Measurements from ENCODE around the gene ARFGAP1. TPM values are rescaled to one million over a fixed set of nuclear protein-coding genes. Genes with fewer than 3 reads are reported as not detected.

Gene ARFGAP1
- 10 to 100 TPM; 80.6 to 85.3 TPM for total RNA-seq

DNA sequence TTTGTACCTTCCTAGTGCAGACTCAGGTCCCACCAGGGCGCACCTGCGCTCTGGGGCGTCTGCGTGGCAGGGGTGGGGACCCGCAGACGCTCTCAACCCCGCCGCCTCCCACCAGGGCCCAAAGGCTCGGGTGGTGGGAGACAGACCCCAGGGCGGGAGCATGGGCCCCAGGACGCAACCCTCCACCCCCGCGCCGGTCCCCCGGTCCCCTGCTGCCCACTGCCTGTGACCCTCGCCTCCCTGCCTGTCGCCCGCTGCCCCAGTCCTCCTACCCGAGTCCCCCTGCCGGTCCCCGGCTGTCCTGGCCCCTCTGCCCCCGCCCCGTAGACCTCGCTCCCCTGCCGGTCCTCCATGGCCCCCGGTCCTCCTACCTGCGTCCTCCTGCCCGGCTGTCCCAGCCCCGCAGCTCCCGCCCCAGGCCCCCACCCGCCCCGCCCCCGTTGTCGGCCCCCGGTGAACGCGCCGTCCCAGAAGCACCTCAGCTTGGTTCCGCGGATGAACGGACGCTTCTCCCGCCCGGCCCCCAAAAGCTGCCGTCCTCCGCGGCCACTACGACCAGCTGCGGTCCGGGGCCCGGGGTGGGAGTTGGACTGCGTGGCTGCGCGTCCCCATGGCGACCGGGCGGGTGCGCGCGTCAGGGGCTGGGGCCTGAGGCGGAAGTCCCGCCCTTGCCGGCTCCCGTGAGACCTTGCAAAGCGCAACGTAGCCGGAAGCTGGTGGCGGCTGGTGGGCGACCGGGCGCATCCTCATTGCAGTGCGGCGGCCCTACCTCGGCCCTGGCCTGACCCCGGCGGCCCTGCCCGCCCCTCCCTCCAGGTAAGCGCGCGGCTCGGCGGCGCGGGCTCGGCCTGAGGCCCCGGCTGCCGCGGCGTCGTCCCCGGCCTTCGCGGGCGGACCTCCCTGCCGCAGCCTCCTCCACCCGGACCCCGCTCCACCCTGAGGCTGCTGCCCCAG, at the start of gene ARFGAP1:
TSS of gene ARFGAP1 (plus strand) at position 709 of the 954 bp plus-strand sequence. CDS start 2,768 bp downstream, outside the sequence.

DNA sequence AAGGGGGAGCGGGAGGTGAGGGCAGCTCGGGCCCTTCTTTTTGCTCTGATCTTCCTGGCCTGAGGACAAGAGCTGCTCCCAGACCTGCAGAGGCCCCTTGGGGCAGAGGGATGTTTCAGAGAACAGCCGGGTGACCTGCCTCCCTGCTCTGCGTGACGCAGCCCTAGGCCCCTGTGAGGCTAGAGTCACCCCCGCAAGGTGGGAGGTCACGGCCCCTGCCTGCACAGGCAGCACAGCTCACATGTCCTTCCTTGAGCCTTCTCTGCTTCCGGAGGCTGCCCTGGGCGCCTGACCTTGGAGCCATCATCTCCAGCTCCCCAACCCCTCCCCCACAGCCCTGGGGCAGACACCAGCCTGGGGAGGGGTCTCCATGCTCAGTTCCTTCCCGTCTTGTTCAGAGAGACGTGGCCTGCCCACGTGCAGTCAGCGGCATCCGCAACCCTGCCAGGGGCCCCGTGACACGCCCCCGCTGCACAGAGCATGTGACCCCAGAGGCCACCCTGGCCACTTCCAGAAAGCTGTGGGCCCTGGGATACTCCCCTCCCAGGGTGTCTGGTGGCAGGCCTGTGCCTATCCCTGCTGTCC, 37.1 kb upstream of the ARFGAP1 start, which contains the start of gene BIRC7:
TSS of gene BIRC7 (plus strand) at position 507 of the 585 bp plus-strand sequence. CDS start 192 bp downstream, outside the sequence.

DNA sequence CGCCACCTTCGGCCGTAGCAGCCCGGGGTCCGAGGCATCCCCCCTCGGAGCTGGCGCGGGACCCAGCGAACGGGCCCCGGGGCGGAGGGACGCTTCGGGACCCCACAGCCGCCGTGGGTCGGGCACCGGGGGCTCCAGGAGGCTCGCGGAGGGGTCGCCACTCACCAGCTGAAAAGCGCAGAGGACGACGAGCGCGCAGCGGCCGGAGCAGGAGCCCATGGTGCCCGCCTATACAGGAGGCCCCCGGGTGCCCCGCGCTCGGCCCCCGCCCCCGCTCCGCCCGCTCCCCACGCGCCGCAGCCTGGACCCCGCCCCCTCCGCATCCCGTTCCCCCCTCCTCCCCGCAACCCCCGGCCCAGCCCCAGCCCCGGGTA, 18.4 kb upstream of the ARFGAP1 start, which contains the start of gene NKAIN4:
TSS of gene NKAIN4 (minus strand) at position 232 of the 374 bp plus-strand sequence. CDS start at position 219, 13 bp downstream.

DNA sequence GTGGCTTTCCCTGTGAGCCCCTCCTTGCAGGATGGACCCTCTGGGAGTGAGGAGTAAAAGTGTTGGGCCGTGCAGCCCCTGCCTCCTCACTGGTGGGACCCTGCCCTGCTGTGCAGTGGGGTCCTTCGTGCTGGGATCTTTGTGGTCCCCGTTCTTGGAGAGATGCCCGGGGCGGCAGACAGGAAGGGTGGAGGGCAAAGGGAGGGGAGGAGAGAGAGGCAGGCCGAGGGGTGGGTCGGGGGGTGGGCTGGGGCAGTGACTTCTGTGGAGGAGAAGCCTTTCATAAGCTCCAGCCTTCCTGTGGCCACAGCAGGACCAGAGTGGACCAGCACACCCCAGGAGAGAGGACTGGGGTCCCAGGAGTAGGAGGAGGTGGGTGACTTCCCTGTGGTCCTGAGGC, 20.3 kb downstream of the ARFGAP1 start, which contains the start of gene COL20A1:
TSS of gene COL20A1 (plus strand) at position 283 of the 400 bp plus-strand sequence. CDS start 1,922 bp downstream, outside the sequence.

Small RNAs within 50 kb of the gene (microRNA-seq; reads per million reads assigned to microRNA genes)
- gene MIR3196 (ENCODE audit: borderline microRNAs expressed, borderline replicate concordance) (not detected), gene MIR4326 (ENCODE audit: borderline microRNAs expressed, borderline replicate concordance) (not detected)

Other genes with a start within 250 kb of the ARFGAP1 start
- gene YTHDF1, start 56.7 kb upstream of the ARFGAP1 start, total RNA-seq, result 10 to 100 TPM; 38.0 to 38.8 TPM
- gene BIRC7, start 36.9 kb upstream of the ARFGAP1 start, total RNA-seq, result not detected
- gene NKAIN4, start 18.4 kb upstream of the ARFGAP1 start, total RNA-seq, result not detected
- gene COL20A1, start 20.4 kb downstream of the ARFGAP1 start, total RNA-seq, result not detected
- not detected for gene CHRNA4, start 88.5 kb downstream of the ARFGAP1 start, total RNA-seq
- gene KCNQ2, start 199.8 kb downstream of the ARFGAP1 start, total RNA-seq, result not detected
- under 1 TPM; 0.19 to 0.88 TPM for gene EEF1A2, start 226.3 kb downstream of the ARFGAP1 start, total RNA-seq
- gene PPDPF, start 248.0 kb downstream of the ARFGAP1 start, total RNA-seq, result 100 to 1,000 TPM; 221 to 231 TPM

All from activated naive CD4-positive, alpha-beta T cell treated with anti-CD3 and anti-CD28 coated beads, Interleukin-2, amount 10 ng/mL, durations not matched to agents 5 hours and 36 hours (primary cell).